Measurements from ENCODE around the gene NOCT.

The NOCT gene

GRCh38 chr4:139030614-139031235, 15.1 kb downstream of the NOCT start:
- TF ChIP-seq ZFX (IDR thresholded peaks at IDR 0.05; ENCODE audit: borderline replicate concordance) (no peak), CTCF (IDR thresholded peaks at IDR 0.05) (peak; percentile 85)

GRCh38 chr4:139035650-139036049, 20.1 kb downstream of the NOCT start:
- no peak for TF ChIP-seq CTCF (IDR thresholded peaks at IDR 0.05)
- no peak for TF ChIP-seq ZFX (IDR thresholded peaks at IDR 0.05; ENCODE audit: borderline replicate concordance)
- H3K27ac ChIP-seq = no peak overlapping the region

More at GRCh38 chr4:139030614-139031235, 15.1 kb downstream of the NOCT start:
- no peak overlapping the region for H3K27ac ChIP-seq

GRCh38 chr4:139036885-139037284, 21.3 kb downstream of the NOCT start:
- TF ChIP-seq CTCF (IDR thresholded peaks at IDR 0.05) = no peak
- TF ChIP-seq ZFX (IDR thresholded peaks at IDR 0.05; ENCODE audit: borderline replicate concordance) = no peak
- no peak overlapping the region for H3K27ac ChIP-seq

- TF ChIP-seq CTCF (IDR thresholded peaks at IDR 0.05) (no peak), ZFX (IDR thresholded peaks at IDR 0.05; ENCODE audit: borderline replicate concordance) (no peak)
- peak overlapping the region; percentile 0; the same call in 1 of the 2 replicates for H3K27ac ChIP-seq
Measured at GRCh38 chr4:139038874-139039443, 23.4 kb downstream of the NOCT start.

DNA sequence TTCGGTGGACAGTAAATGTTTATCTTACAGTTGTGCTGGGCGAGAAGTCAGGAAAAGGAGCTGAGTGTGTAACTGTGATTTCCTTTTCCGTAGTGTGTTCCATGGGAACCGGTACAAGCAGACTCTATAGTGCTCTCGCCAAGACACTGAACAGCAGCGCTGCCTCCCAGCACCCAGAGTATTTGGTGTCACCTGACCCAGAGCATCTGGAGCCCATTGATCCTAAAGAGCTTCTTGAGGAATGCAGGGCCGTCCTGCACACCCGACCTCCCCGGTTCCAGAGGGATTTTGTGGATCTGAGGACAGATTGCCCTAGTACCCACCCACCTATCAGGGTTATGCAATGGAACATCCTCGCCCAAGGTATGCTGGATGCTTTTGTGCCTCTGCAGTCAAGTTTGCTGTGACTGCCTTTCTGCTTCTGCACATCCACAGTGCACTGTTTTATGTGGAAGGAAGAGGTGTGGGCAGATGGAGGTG, 27.4 kb downstream of the NOCT start:
- TF ChIP-seq CTCF (IDR thresholded peaks at IDR 0.05) (no peak), ZFX (IDR thresholded peaks at IDR 0.05; ENCODE audit: borderline replicate concordance) (no peak)
- H3K27ac ChIP-seq = no peak overlapping the region

DNA sequence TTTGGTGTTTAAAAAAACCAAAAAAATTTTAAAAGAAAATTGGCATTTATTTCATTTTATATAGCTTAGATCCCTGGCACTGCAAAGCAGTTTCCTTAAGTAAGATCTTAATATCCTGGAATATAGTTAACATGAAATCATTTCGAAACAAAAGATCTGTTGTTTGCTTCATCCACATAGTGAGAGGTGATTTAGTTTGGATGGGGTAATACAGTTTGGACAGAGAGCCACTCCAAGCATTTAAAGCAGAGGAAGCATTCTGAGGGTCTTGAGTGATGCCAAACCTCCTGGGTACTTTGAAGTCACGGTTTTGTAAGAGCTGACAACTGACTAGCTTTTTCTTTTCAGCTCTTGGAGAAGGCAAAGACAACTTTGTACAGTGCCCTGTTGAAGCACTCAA, 28.7 kb downstream of the NOCT start:
- no peak overlapping the region for H3K27ac ChIP-seq
- TF ChIP-seq CTCF (IDR thresholded peaks at IDR 0.05) (no peak), ZFX (IDR thresholded peaks at IDR 0.05; ENCODE audit: borderline replicate concordance) (no peak)

DNA sequence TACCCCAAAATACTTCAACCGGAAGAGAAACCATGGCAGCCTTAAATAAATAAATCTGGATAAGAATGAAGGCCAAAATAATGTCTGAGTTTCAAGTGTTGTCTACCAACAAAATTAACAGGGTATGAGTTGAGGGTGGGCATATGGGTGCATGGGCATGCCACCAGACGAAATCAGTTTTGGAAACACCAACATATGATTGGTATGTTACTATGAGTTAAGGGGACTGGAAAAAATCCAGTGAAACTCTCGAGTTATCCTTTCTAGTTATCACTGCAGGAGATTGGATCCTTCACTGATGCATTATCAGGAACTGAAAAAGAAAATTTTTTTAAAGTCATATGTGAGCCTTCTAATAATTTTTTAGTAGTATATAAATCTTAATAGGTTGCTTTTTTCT, 32.4 kb downstream of the NOCT start:
- TF ChIP-seq ZFX (IDR thresholded peaks at IDR 0.05; ENCODE audit: borderline replicate concordance) = no peak
- no peak for TF ChIP-seq CTCF (IDR thresholded peaks at IDR 0.05)
- no peak overlapping the region for H3K27ac ChIP-seq

Data from 22Rv1 (cell line).